PFSK-1 (cell line): ENCODE data around the gene TSPAN16.

Source experiments
- POLR2AphosphoS5 ChIP-seq: IDR thresholded peaks from 2 replicates; pipeline ENCODE4 v1.6.1; 2012; ENCODE audit warnings: low read depth, mild to moderate bottlenecking, control low read depth, low read length, moderate library complexity
- SIN3A ChIP-seq: IDR thresholded peaks from 2 replicates; pipeline ENCODE4 v1.6.1; 2012; ENCODE audit warnings: mild to moderate bottlenecking, low read length, moderate library complexity, borderline replicate concordance; ENCODE audit not compliant: insufficient read depth
- TAF1 ChIP-seq: IDR thresholded peaks from 2 replicates; pipeline ENCODE4 v1.6.1; 2012; ENCODE audit warnings: low read length, control low read depth, borderline replicate concordance; ENCODE audit not compliant: insufficient read depth
- TF ChIP-seq, protein P1 (sequence below), 2 experiments: IDR thresholded peaks; 2 replicates each; pipeline versions ENCODE4 v1.6.1 to v1.8.0; 2011 to 2012; ENCODE audit warnings: low read depth in 2 of 2, low read length in 2 of 2, control low read depth in 1 of 2, inconsistent platforms in 1 of 2, mild to moderate bottlenecking in 1 of 2, moderate library complexity in 1 of 2; ENCODE audit not compliant: insufficient read depth in 1 of 2

DNA sequence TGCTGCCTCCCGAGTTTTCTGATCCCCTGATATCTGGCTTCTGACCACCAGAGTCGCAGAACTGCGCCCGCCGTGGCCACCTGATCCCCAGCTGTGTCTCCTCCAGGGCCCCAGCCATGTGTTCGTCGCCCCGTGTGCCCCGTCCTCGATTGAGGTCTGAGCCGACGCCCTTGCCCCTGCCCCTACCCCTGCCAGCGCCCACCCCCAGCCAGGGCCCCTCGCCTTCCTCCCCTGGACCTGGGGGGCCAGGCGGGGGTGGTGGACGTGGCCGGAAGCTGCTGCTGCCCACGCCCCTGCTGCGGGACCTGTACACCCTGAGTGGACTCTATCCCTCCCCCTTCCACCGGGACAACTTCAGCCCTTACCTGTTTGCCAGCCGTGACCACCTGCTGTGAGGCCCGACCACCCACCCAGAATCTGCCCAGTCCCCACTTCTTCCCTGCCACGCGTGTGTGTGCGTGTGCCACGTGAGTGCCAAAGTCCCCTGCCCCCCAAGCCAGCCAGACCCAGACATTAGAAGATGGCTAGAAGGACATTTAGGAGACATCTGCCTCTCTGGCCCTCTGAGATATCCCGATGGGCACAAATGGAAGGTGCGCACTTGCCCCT is 68.4 kb downstream of the TSPAN16 start:
- TF ChIP-seq, protein P1, sequence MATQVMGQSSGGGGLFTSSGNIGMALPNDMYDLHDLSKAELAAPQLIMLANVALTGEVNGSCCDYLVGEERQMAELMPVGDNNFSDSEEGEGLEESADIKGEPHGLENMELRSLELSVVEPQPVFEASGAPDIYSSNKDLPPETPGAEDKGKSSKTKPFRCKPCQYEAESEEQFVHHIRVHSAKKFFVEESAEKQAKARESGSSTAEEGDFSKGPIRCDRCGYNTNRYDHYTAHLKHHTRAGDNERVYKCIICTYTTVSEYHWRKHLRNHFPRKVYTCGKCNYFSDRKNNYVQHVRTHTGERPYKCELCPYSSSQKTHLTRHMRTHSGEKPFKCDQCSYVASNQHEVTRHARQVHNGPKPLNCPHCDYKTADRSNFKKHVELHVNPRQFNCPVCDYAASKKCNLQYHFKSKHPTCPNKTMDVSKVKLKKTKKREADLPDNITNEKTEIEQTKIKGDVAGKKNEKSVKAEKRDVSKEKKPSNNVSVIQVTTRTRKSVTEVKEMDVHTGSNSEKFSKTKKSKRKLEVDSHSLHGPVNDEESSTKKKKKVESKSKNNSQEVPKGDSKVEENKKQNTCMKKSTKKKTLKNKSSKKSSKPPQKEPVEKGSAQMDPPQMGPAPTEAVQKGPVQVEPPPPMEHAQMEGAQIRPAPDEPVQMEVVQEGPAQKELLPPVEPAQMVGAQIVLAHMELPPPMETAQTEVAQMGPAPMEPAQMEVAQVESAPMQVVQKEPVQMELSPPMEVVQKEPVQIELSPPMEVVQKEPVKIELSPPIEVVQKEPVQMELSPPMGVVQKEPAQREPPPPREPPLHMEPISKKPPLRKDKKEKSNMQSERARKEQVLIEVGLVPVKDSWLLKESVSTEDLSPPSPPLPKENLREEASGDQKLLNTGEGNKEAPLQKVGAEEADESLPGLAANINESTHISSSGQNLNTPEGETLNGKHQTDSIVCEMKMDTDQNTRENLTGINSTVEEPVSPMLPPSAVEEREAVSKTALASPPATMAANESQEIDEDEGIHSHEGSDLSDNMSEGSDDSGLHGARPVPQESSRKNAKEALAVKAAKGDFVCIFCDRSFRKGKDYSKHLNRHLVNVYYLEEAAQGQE (IDR thresholded peaks at IDR 0.05; ENCODE audit: insufficient read depth in 1 of 2, low read depth in 2 of 2, low read length in 2 of 2): no peak
- TF ChIP-seq POLR2AphosphoS5: no peak
- no peak for TF ChIP-seq SIN3A
- TF ChIP-seq TAF1: no peak
